AG08396 (cell line): Measurements from ENCODE around the gene MYL7.
A peak's percentile ranks its signal among the peaks of the same experiment; 100 is the strongest.

Experiments
- DNase-seq: peaks from one replicate; pipeline ENCODE4 v3.0.0; 2012; ENCODE audit warnings: low spot score, mixed read lengths

Gene MYL7

GRCh38 chr7:44150466-44150832 lies 9.3 kb upstream of the MYL7 start:
- no peak for DNase-seq

- DNase-seq = no peak
Measured at GRCh38 chr7:44149571-44150465, 8.7 kb upstream of the MYL7 start.

GRCh38 chr7:44148961-44149536 lies 7.9 kb upstream of the MYL7 start:
- no peak for DNase-seq

- DNase-seq = no peak
Measured at GRCh38 chr7:44148166-44148565, 7.0 kb upstream of the MYL7 start.

GRCh38 chr7:44147026-44147991 lies 6.2 kb upstream of the MYL7 start:
- no peak for DNase-seq

GRCh38 chr7:44145969-44146911 lies 5.1 kb upstream of the MYL7 start:
- DNase-seq = peak; percentile 95

- no peak for DNase-seq
Measured at GRCh38 chr7:44145479-44145968, 4.4 kb upstream of the MYL7 start.

GRCh38 chr7:44144968-44145478 lies 3.9 kb upstream of the MYL7 start:
- no peak for DNase-seq

- DNase-seq = no peak
Measured at GRCh38 chr7:44144426-44144967, 3.4 kb upstream of the MYL7 start.

GRCh38 chr7:44143646-44144250 lies 2.6 kb upstream of the MYL7 start:
- DNase-seq = no peak

- no peak for DNase-seq
Measured at GRCh38 chr7:44142028-44142427, 896 bp upstream of the MYL7 start.

GRCh38 chr7:44140341-44140740 lies 791 bp downstream of the MYL7 start:
- DNase-seq = no peak

- DNase-seq = no peak
Measured at GRCh38 chr7:44139311-44140010, 1.7 kb downstream of the MYL7 start.

GRCh38 chr7:44138698-44139097 lies 2.4 kb downstream of the MYL7 start:
- DNase-seq = no peak

- DNase-seq = no peak
Measured at GRCh38 chr7:44136731-44137130, 4.4 kb downstream of the MYL7 start.

GRCh38 chr7:44134943-44135628 lies 6.0 kb downstream of the MYL7 start:
- DNase-seq = no peak

GRCh38 chr7:44133295-44133694 lies 7.8 kb downstream of the MYL7 start:
- DNase-seq = no peak

GRCh38 chr7:44132039-44132438 lies 9.1 kb downstream of the MYL7 start:
- DNase-seq = peak; percentile 49
